ENCODE results near the gene RAMP1. TPM values are rescaled to one million over a fixed set of nuclear protein-coding genes. Genes with fewer than 3 reads are reported as not detected.

Gene RAMP1
- total RNA-seq, 4 donors from 2014 or later: 44.1 to 591 (median 424) TPM

GRCh38 chr2:237876061-237876526 lies 16.7 kb downstream of the RAMP1 start:
- Histone ChIP-seq H3K36me3 (no peaks in the 10 kb centered on the region), H3K27ac (peak overlapping the region; percentile 98 to 100), H3K4me3 (no peak overlapping the region), H3K27me3 (no peaks in the 10 kb centered on the region), H3K9me3 (no peaks in the 10 kb centered on the region), H3K4me1 (peaks cover 29 to 64% of the 10 kb centered on the region in 2 donors)
- DNase-seq: peak in 1 of 2 donors; percentile 17
- intact Hi-C loops (cut with DNase I; ENCODE audit: low total_unique reads): no loop called here
- TF ChIP-seq POLR2A (IDR thresholded peaks at IDR 0.05): no peak
- TF ChIP-seq, protein P1, sequence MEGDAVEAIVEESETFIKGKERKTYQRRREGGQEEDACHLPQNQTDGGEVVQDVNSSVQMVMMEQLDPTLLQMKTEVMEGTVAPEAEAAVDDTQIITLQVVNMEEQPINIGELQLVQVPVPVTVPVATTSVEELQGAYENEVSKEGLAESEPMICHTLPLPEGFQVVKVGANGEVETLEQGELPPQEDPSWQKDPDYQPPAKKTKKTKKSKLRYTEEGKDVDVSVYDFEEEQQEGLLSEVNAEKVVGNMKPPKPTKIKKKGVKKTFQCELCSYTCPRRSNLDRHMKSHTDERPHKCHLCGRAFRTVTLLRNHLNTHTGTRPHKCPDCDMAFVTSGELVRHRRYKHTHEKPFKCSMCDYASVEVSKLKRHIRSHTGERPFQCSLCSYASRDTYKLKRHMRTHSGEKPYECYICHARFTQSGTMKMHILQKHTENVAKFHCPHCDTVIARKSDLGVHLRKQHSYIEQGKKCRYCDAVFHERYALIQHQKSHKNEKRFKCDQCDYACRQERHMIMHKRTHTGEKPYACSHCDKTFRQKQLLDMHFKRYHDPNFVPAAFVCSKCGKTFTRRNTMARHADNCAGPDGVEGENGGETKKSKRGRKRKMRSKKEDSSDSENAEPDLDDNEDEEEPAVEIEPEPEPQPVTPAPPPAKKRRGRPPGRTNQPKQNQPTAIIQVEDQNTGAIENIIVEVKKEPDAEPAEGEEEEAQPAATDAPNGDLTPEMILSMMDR (IDR thresholded peaks at IDR 0.05): no peak

DNA sequence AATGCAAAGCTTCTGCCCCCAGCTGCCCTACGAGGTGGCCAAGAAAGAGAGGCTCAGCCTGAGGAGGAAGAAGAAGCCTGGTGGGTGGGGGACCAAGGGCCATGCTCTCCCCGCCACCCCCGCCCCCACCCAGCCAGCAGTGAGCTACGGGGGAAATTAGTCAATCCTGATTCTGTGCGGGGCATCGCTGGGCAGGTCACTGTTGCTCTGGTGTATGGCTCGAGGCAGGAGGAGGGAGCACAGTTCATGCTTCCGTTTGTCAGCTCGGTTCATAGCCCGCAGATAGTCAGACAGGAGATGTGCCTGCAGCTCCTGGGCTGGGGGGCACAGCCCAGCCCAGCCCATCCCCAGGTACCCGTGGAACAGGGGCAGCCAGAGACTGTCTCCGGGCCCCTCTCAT lies 17.1 kb downstream of the RAMP1 start:
- intact Hi-C loops (cut with DNase I; ENCODE audit: low total_unique reads): no loop called here
- peak; percentile 16 to 20 for DNase-seq
- H3K4me3 ChIP-seq: no peak overlapping the region
- peak overlapping the region; percentile 98 to 100 for H3K27ac ChIP-seq
- peaks cover 26 to 64% of the 10 kb centered on the region in 2 donors for H3K4me1 ChIP-seq
- TF ChIP-seq POLR2A (IDR thresholded peaks at IDR 0.05): no peak
- TF ChIP-seq, protein P1 (IDR thresholded peaks at IDR 0.05): no peak
- H3K36me3 ChIP-seq: no peaks in the 10 kb centered on the region
- H3K9me3 ChIP-seq: no peaks in the 10 kb centered on the region
- no peaks in the 10 kb centered on the region for H3K27me3 ChIP-seq

- intact Hi-C loops (cut with DNase I; ENCODE audit: low total_unique reads): no loop called here
- Histone ChIP-seq H3K27me3 (no peaks in the 10 kb centered on the region), H3K4me1 (peaks cover 24 to 63% of the 10 kb centered on the region in 2 donors), H3K27ac (peak overlapping the region; percentile 98 to 100), H3K9me3 (no peaks in the 10 kb centered on the region), H3K4me3 (no peak overlapping the region), H3K36me3 (no peaks in the 10 kb centered on the region)
- DNase-seq: peak; percentile 16 to 23
- TF ChIP-seq, protein P1 (IDR thresholded peaks at IDR 0.05): no peak
- TF ChIP-seq POLR2A (IDR thresholded peaks at IDR 0.05): no peak
Measured at GRCh38 chr2:237876951-237877491, 17.6 kb downstream of the RAMP1 start.

DNA sequence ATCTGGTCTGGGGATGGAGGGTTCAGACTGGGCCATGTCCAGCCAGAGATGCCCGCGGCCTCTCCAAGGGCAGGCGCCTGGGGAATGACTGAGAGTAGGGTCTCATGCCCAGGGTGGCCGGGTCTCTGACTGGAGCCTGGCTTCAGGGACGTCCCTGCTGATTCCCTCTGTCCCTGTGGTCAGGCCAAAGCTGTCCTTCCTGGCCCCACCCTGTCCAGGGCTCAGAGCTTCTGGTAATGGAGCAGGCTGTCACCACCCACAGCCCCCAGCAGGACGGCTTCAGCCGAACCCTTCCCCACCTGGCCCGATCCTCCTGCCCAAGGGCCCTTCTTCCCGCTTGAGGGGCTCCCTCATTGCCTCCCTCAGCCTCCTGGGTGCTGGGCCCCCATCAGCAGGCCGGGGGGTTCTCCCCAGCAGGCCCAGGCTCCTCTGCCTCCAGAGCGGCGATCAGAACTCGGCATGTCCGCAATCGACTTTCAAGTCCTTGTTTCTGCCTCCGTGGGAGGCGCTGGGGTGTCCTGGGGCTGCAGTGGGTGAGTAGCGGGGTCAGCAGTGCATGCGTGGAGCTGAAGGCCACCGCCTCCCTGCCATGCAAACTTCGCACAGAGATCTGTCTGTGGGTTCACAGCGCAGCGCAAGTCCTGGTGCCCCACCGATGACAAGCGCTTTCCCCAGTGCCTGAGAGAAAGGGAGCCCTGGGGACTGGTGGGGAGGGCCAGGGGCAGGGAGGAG lies 18.3 kb downstream of the RAMP1 start:
- no peaks in the 10 kb centered on the region for H3K9me3 ChIP-seq
- peak; percentile 19 to 20 for DNase-seq
- H3K27ac ChIP-seq: peak overlapping the region; percentile 98 to 100
- no peaks in the 10 kb centered on the region for H3K27me3 ChIP-seq
- no peaks in the 10 kb centered on the region for H3K36me3 ChIP-seq
- H3K4me3 ChIP-seq: no peak overlapping the region
- intact Hi-C loops (cut with DNase I; ENCODE audit: low total_unique reads): no loop called here
- TF ChIP-seq POLR2A (IDR thresholded peaks at IDR 0.05): no peak
- TF ChIP-seq, protein P1 (IDR thresholded peaks at IDR 0.05): no peak
- peaks cover 21 to 62% of the 10 kb centered on the region in 2 donors for H3K4me1 ChIP-seq
